HepG2 (cell line): ENCODE measurements around the gene METTL1. TPM values are rescaled to one million over a fixed set of nuclear protein-coding genes. Genes with fewer than 3 reads are reported as not detected.
A peak's percentile ranks its signal among the peaks of the same experiment; 100 is the strongest.

Experiments
- ATAC-seq: fragments of 200-7000 bp; cut with Tn5 transposase; 3 replicates; pipeline ENCODE4 v1.9.1; 2020; ENCODE audit warnings: mild to moderate bottlenecking, moderate library complexity
- BruUV-seq: library from RNA; stranded (reverse); fragments of 400-500 nt; replicated peaks from 2 replicates; lab custom pipeline; 2021; lab: Mats Ljungman, UMichigan
- CTCF ChIA-PET: fragments of 300-600 bp; formaldehyde crosslinking; extraction: SDS; loops from one replicate; lab custom pipeline; 2021; ENCODE audit warnings: low total read pairs, inconsistent platforms, low intra/inter-chr PET ratio; lab: Yijun Ruan, JAX
- POLR2A ChIA-PET: fragments of 350-600 bp; sonication (Branson Sonifier 250); formaldehyde crosslinking; loops from one replicate; lab custom pipeline; 2020; ENCODE audit warnings: antibody characterized with exemption, inconsistent platforms; lab: Yijun Ruan, JAX
- DNase-seq: peaks from one replicate; pipeline ENCODE4 v3.0.0-alpha.2; 2015; ENCODE audit warnings: low spot score
- FAIRE-seq: peaks from 3 replicates; lab custom pipeline; 2011; peaks lifted over from hg19 to GRCh38; lab: Jason Lieb, UNC
- H2AFZ ChIP-seq: one replicate; pipeline ENCODE4 v1.6.1; 2011; ENCODE audit warnings: low read length, inconsistent platforms
- H3K27ac ChIP-seq: fragments of 300-600 bp; 3 replicates; pipeline ENCODE4 v1.8.0; 2011; ENCODE audit warnings: mixed run types, mild to moderate bottlenecking, mixed read lengths, low read length, inconsistent platforms; ENCODE audit not compliant: insufficient read depth; ENCODE audit errors: extremely low read length
- H3K27me3 ChIP-seq, 2 experiments: fragments of 200-600 bp in 1 of 2; 2 replicates in 1 of 2; 3 replicates in 1 of 2; pipeline versions ENCODE4 v1.6.0 to v1.8.0; 2011; ENCODE audit warnings: low read length in 2 of 2, mild to moderate bottlenecking in 2 of 2, moderate library complexity in 2 of 2, inconsistent platforms in 1 of 2; ENCODE audit not compliant: insufficient read depth in 2 of 2, control insufficient read depth in 1 of 2
- H3K36me3 ChIP-seq, 2 experiments: fragments of 200-600 bp in 1 of 2; replicated peaks in 1 of 2; 2 replicates in 1 of 2; 3 replicates in 1 of 2; pipeline versions ENCODE4 v1.5.1 to v1.8.0; 2011; ENCODE audit warnings: low read length in 2 of 2, inconsistent platforms in 1 of 2; ENCODE audit not compliant: insufficient read depth in 2 of 2, control insufficient read depth in 1 of 2
- H3K4me1 ChIP-seq: 2 replicates; pipeline ENCODE4 v1.5.1; 2012; ENCODE audit warnings: low read length, inconsistent platforms; ENCODE audit not compliant: insufficient read depth
- H3K4me2 ChIP-seq: 2 replicates; pipeline ENCODE4 v1.6.0; 2011; ENCODE audit warnings: low read depth, low read length, inconsistent platforms
- H3K4me3 ChIP-seq, 3 experiments: fragments of 200-600 bp in 1 of 3; sonication (generic), shearing (Covaris generic) in 1 of 3; replicated peaks in 1 of 3; 2 replicates each; pipeline ENCODE4 v1.5.1; 2011 to 2016; ENCODE audit warnings: low read length in 3 of 3, inconsistent platforms in 2 of 3, low read depth in 2 of 3, mild to moderate bottlenecking in 2 of 3, control low read depth in 1 of 3, mixed read lengths in 1 of 3; ENCODE audit not compliant: insufficient read depth in 1 of 3
- H3K79me2 ChIP-seq: one replicate; pipeline ENCODE4 v1.6.1; 2011; ENCODE audit warnings: low read length, inconsistent platforms; ENCODE audit not compliant: insufficient read depth
- H3K9ac ChIP-seq: 2 replicates; pipeline ENCODE4 v1.6.0; 2011; ENCODE audit warnings: mild to moderate bottlenecking, low read depth, low read length, inconsistent platforms; ENCODE audit not compliant: insufficient read depth
- H3K9me3 ChIP-seq: 2 replicates; pipeline ENCODE4 v1.5.1; 2012; ENCODE audit warnings: mild to moderate bottlenecking, low read length
- H4K20me1 ChIP-seq: 2 replicates; pipeline ENCODE4 v1.6.0; 2011; ENCODE audit warnings: inconsistent platforms, mild to moderate bottlenecking, low read length, moderate library complexity; ENCODE audit not compliant: insufficient read depth
- EHMT2 ChIP-seq: fragments of 200-600 bp; sonication (generic); IDR thresholded peaks from 2 replicates; pipeline ENCODE4 v1.7.0; 2017; ENCODE audit warnings: antibody characterized with exemption, low read depth, low read length, borderline replicate concordance
- IRF2 ChIP-seq: IDR thresholded peaks from 2 replicates; pipeline ENCODE4 v1.6.1; 2018; ENCODE audit warnings: missing genetic modification reagents, missing compliant biosample characterization
- MIER2 ChIP-seq: IDR thresholded peaks from 2 replicates; pipeline ENCODE4 v1.6.1; 2016; ENCODE audit warnings: missing biosample characterization, missing genetic modification reagents
- MZF1 ChIP-seq: sonication (generic); formaldehyde crosslinking; IDR thresholded peaks from 2 replicates; pipeline ENCODE4 v1.8.1; 2023; ENCODE audit warnings: mild to moderate bottlenecking, missing genetic modification reagents, borderline replicate concordance
- SALL1 ChIP-seq: sonication (generic); formaldehyde crosslinking; IDR thresholded peaks from 2 replicates; pipeline ENCODE4 v1.8.0; 2022; ENCODE audit warnings: mild to moderate bottlenecking, missing genetic modification reagents
- SUZ12 ChIP-seq: fragments of 150-350 bp; IDR thresholded peaks from 2 replicates; pipeline ENCODE4 v1.6.1; 2014; ENCODE audit warnings: low read depth, low read length
- ZNF879 ChIP-seq: sonication (generic); formaldehyde crosslinking; IDR thresholded peaks from 2 replicates; pipeline ENCODE4 v1.8.1; 2023; ENCODE audit warnings: missing genetic modification reagents
- WGBS: methylation state at CpG from one replicate; pipeline ENCODE4 v1.1.6; 2017; ENCODE audit warnings: low lambda C conversion rate; 5-methylcytosine and 5-hydroxymethylcytosine counted together
- in situ Hi-C: cut with HindIII; loops from 2 replicates; pipeline ENCODE4 v1.10.0; 2017; ENCODE audit warnings: low pct_unique_long_range_greater_than_20kb; ENCODE audit not compliant: extremely low pct_ligation_motif_present
- intact Hi-C: fragments of 100-400 bp; cut with micrococcal nuclease; formaldehyde crosslinking; loops from one replicate; pipeline ENCODE4 v1.10.0; 2022; ENCODE audit not compliant: unreplicated experiment
- polyA plus RNA-seq, 8 experiments: library from polyadenylated mRNA; depleted of rRNA in 3 of 8; stranded (reverse) in 7 of 8; unstranded in 1 of 8; fragments of >200 nt; fragmentation: Illumina TruSeq in 4 of 8; extraction: Trizol in 4 of 8; gene quantifications; 2 replicates each; pipeline versions ENCODE4 v1.2.1 to v1.2.3, GENCODE V29; 2011 to 2016; ENCODE audit warnings: low read depth in 4 of 8, missing spikeins in 1 of 8, mixed read lengths in 1 of 8; ENCODE audit not compliant: insufficient read depth in 1 of 8
- total RNA-seq, 5 experiments: library from RNA; depleted of rRNA; stranded (reverse); fragments of >200 nt; fragmentation: Illumina TruSeq; extraction: Trizol; gene quantifications; 2 replicates each; pipeline ENCODE4 v1.2.3, GENCODE V29; 2016; ENCODE audit warnings: low read depth in 1 of 5
- TF ChIP-seq, protein P1 (sequence below): IDR thresholded peaks from 2 replicates; pipeline ENCODE4 v1.6.1; 2016; ENCODE audit warnings: missing compliant biosample characterization, missing genetic modification reagents, borderline replicate concordance
- TF ChIP-seq, protein P2 (sequence below): sonication (generic); formaldehyde crosslinking; IDR thresholded peaks from 2 replicates; pipeline ENCODE4 v1.8.1; 2023; ENCODE audit warnings: missing genetic modification reagents, inconsistent platforms, borderline replicate concordance
- TF ChIP-seq, protein P3 (sequence below), 2 experiments: IDR thresholded peaks; 2 replicates each; pipeline ENCODE4 v1.6.1; 2011 to 2012; ENCODE audit warnings: low read length in 2 of 2, borderline replicate concordance in 1 of 2, low read depth in 1 of 2, mild to moderate bottlenecking in 1 of 2, moderate library complexity in 1 of 2

The METTL1 gene
- total and polyA plus RNA-seq, 2 of the 13 experiments (the other 11 are each of a cell fraction or from before 2014, with no cell fraction given): 34.7 to 36.9 TPM

DNA sequence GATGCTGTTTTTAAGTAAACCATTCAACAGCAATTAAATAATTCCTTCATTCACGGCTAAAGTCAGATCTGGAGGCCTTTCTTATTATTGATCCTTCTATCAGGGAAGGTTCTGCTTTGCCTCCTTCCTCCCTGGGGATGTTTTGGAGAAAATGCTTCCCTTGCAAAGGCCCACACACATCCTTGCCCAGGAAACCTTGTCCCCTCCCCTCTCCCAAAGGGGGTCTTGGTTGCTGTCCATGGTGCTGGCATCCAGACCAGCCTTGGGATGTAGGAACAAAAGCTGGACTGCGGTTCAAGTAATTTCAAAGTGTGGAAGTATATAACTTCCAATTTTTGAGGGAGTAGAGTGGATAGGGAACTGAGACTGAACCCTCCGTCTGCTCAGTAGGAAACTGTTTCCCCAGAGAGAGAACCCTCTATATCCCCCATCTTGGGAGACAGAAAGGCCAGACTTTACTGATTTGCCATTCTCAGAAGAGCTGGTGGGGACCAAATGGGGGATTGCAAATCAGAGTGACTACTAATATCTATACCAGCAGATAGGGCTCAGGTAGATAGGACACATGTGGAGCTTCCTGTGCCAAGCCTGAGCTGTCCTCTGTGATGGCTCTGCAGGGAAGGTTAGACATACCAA is 11.4 kb downstream of the METTL1 start:
- Histone ChIP-seq H3K4me2 (no peak overlapping the region), H3K9me3 (no peaks in the 10 kb centered on the region), H3K36me3 (no peaks in the 10 kb centered on the region; a peak in 1 of 5 replicates), H3K4me3 (no peak overlapping the region), H3K79me2 (peaks cover 3% of the 10 kb centered on the region), H4K20me1 (no peaks in the 10 kb centered on the region), H3K27ac (no peak overlapping the region), H2AFZ (no peak overlapping the region)
- intact Hi-C loops: no loop called here
- ChIA-PET CTCF (interaction anchor here (2.3 kb wide), 1 partner anchor 145 kb away, joined by 10 read pairs; no protein-coding TSS in a partner anchor), POLR2A (interaction anchor here (0.9 to 3.5 kb wide), 2 partner anchors 8 to 12 kb away, joined by 3 to 11 read pairs; partner anchors contain the start of genes CDK4, EEF1AKMT3 and METTL1)
- FAIRE-seq (no peak), ATAC-seq (no peak), DNase-seq (no peak)
- in situ Hi-C loops: no loop called here
- WGBS: 84% methylated on average over 3 of the region's 3 CpGs
- BruUV-seq: no TSS peak
- TF ChIP-seq, protein P1, sequence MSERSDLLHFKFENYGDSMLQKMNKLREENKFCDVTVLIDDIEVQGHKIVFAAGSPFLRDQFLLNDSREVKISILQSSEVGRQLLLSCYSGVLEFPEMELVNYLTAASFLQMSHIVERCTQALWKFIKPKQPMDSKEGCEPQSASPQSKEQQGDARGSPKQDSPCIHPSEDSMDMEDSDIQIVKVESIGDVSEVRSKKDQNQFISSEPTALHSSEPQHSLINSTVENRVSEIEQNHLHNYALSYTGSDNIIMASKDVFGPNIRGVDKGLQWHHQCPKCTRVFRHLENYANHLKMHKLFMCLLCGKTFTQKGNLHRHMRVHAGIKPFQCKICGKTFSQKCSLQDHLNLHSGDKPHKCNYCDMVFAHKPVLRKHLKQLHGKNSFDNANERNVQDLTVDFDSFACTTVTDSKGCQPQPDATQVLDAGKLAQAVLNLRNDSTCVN (CRISPR knock-in tag): no peak
- no peak for TF ChIP-seq ZNF879
- TF ChIP-seq, protein P2, sequence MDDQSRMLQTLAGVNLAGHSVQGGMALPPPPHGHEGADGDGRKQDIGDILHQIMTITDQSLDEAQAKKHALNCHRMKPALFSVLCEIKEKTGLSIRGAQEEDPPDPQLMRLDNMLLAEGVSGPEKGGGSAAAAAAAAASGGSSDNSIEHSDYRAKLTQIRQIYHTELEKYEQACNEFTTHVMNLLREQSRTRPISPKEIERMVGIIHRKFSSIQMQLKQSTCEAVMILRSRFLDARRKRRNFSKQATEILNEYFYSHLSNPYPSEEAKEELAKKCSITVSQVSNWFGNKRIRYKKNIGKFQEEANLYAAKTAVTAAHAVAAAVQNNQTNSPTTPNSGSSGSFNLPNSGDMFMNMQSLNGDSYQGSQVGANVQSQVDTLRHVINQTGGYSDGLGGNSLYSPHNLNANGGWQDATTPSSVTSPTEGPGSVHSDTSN (CRISPR knock-in tag): no peak
- TF ChIP-seq SUZ12: no peak
- TF ChIP-seq MIER2: peak; percentile 93
- TF ChIP-seq IRF2 (CRISPR knock-in tag): 0 out of 2 replicates have a peak, but pooled peaks have one; percentile 16
- no peak for TF ChIP-seq MZF1 (CRISPR knock-in tag)
- TF ChIP-seq EHMT2: peak; percentile 58; the same call in 1 of the 2 replicates
- TF ChIP-seq, protein P3, sequence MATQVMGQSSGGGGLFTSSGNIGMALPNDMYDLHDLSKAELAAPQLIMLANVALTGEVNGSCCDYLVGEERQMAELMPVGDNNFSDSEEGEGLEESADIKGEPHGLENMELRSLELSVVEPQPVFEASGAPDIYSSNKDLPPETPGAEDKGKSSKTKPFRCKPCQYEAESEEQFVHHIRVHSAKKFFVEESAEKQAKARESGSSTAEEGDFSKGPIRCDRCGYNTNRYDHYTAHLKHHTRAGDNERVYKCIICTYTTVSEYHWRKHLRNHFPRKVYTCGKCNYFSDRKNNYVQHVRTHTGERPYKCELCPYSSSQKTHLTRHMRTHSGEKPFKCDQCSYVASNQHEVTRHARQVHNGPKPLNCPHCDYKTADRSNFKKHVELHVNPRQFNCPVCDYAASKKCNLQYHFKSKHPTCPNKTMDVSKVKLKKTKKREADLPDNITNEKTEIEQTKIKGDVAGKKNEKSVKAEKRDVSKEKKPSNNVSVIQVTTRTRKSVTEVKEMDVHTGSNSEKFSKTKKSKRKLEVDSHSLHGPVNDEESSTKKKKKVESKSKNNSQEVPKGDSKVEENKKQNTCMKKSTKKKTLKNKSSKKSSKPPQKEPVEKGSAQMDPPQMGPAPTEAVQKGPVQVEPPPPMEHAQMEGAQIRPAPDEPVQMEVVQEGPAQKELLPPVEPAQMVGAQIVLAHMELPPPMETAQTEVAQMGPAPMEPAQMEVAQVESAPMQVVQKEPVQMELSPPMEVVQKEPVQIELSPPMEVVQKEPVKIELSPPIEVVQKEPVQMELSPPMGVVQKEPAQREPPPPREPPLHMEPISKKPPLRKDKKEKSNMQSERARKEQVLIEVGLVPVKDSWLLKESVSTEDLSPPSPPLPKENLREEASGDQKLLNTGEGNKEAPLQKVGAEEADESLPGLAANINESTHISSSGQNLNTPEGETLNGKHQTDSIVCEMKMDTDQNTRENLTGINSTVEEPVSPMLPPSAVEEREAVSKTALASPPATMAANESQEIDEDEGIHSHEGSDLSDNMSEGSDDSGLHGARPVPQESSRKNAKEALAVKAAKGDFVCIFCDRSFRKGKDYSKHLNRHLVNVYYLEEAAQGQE (IDR thresholded peaks at IDR 0.05; ENCODE audit: borderline replicate concordance in 1 of 2, low read depth in 1 of 2, low read length in 2 of 2): peak; percentile 73 to 95
- TF ChIP-seq SALL1 (CRISPR knock-in tag): 0 out of 2 replicates have a peak, but pooled peaks have one; percentile 15
- TF ChIP-seq, all 625 proteins: peak for 5
- Histone ChIP-seq H3K4me1 (peaks cover 31% of the 10 kb centered on the region), H3K27me3 (peaks cover 0 to under 1% of the 10 kb centered on the region in 2 experiments; a peak in 1 of 5 replicates), H3K9ac (no peak overlapping the region)
